ENCODE measurements around the gene SGMS2. TPM values are rescaled to one million over a fixed set of nuclear protein-coding genes. Genes with fewer than 3 reads are reported as not detected.

Gene SGMS2
- total and polyA plus RNA-seq, 9 of the 15 experiments (the other 6 are each of a cell fraction or from before 2014, with no cell fraction given), result 0.07 to 0.25 (median 0.11) TPM; not detected in 5

DNA sequence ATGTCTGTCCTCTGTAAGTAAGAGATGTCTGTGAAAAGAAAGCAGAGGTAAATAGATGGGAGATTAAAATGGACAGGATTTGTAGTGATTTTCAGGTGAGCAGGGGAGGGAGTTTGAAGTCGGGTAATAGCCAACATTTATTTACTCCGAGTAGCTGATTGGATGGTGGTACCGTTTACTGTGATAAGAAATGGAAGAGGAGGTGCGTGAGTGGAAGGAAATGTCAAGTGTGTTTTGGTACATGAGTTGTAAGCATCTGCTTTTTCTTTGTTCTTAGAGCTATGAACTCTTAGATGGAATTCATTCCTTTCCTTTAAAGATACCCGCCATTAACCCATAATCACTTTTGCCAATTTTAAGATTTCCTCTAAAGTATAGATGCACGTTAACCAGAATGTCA is 45.5 kb downstream of the SGMS2 start:
- ATAC-seq (no peak), FAIRE-seq (no peak), DNase-seq (ENCODE audit: extremely low read depth in 1 of 4, low spot score in 3 of 4) (no peak)
- H2AFZ ChIP-seq (ENCODE audit: low read depth, low read length), result no peak overlapping the region
- TF ChIP-seq ZSCAN32 (CRISPR knock-in tag; IDR thresholded peaks at IDR 0.05) (no peak), ZNF785 (CRISPR knock-in tag; IDR thresholded peaks at IDR 0.05) (no peak), SAFB (IDR thresholded peaks at IDR 0.05; ENCODE audit: borderline replicate concordance, low read depth, low read length) (no peak), PHF21A (IDR thresholded peaks at IDR 0.05; ENCODE audit: borderline replicate concordance, low read depth) (no peak), MTA2 (IDR thresholded peaks at IDR 0.05; ENCODE audit: low read depth) (no peak), CEBPB (tag; IDR thresholded peaks at IDR 0.05) (no peak), ETV5 (CRISPR knock-in tag; IDR thresholded peaks at IDR 0.05; ENCODE audit: low read depth) (no peak), POLR2B (IDR thresholded peaks at IDR 0.05; ENCODE audit: low read depth, partially characterized antibody) (no peak), ZSCAN29 (IDR thresholded peaks at IDR 0.05) (no peak), RBM34 (IDR thresholded peaks at IDR 0.05; ENCODE audit: borderline replicate concordance, insufficient read depth, low read length) (no peak)
- TF ChIP-seq, protein P1, sequence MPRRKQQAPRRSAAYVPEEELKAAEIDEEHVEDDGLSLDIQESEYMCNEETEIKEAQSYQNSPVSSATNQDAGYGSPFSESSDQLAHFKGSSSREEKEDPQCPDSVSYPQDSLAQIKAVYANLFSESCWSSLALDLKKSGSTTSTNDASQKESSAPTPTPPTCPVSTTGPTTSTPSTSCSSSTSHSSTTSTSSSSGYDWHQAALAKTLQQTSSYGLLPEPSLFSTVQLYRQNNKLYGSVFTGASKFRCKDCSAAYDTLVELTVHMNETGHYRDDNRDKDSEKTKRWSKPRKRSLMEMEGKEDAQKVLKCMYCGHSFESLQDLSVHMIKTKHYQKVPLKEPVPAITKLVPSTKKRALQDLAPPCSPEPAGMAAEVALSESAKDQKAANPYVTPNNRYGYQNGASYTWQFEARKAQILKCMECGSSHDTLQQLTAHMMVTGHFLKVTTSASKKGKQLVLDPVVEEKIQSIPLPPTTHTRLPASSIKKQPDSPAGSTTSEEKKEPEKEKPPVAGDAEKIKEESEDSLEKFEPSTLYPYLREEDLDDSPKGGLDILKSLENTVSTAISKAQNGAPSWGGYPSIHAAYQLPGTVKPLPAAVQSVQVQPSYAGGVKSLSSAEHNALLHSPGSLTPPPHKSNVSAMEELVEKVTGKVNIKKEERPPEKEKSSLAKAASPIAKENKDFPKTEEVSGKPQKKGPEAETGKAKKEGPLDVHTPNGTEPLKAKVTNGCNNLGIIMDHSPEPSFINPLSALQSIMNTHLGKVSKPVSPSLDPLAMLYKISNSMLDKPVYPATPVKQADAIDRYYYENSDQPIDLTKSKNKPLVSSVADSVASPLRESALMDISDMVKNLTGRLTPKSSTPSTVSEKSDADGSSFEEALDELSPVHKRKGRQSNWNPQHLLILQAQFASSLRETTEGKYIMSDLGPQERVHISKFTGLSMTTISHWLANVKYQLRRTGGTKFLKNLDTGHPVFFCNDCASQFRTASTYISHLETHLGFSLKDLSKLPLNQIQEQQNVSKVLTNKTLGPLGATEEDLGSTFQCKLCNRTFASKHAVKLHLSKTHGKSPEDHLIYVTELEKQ (CRISPR knock-in tag; IDR thresholded peaks at IDR 0.05), result no peak
- no peak overlapping the region for H3K9ac ChIP-seq (ENCODE audit: insufficient read depth in 1 of 2, low read depth in 2 of 2, low read length in 2 of 2)
- under 1% methylated on average over 6 of the region's 6 CpGs for WGBS (ENCODE audit: insufficient coverage, low coverage, missing lambda C conversion rate)
- no peaks in the 10 kb centered on the region for H3K4me1 ChIP-seq (replicated peaks in 1 of 2; ENCODE audit: control insufficient read depth in 2 of 2, insufficient read depth in 2 of 2, low read length in 2 of 2)
- CTCF ChIA-PET (ENCODE audit: low intra/inter-chr PET ratio), result no interaction called here
- intact Hi-C loops (cut with micrococcal nuclease) (no loop called here), in situ Hi-C loops (cut with MboI) (no loop called here)
- POLR2A ChIA-PET, result interaction anchor here (0.9 kb wide), 1 partner anchor 304 kb away, joined by 3 read pairs; no protein-coding TSS in a partner anchor
- no peaks in the 10 kb centered on the region for H3K36me3 ChIP-seq (ENCODE audit: control insufficient read depth, insufficient read depth, low read length)
- H3K9me1 ChIP-seq (ENCODE audit: control insufficient read depth, insufficient read depth, low read length), result no peaks in the 10 kb centered on the region
- H3K27me3 ChIP-seq (ENCODE audit: control insufficient read depth in 2 of 2, insufficient read depth in 2 of 2, low read length in 2 of 2), result no peaks in the 10 kb centered on the region; a peak in 1 of 5 replicates
- no peak overlapping the region for H3K4me2 ChIP-seq (ENCODE audit: insufficient read depth, low read length)
- H3K79me2 ChIP-seq (ENCODE audit: control insufficient read depth, insufficient read depth, low read length), result no peaks in the 10 kb centered on the region
- no peaks in the 10 kb centered on the region for H3K9me3 ChIP-seq (replicated peaks; ENCODE audit: control insufficient read depth, insufficient read depth, low read depth, low read length)
- H3K27ac ChIP-seq (ENCODE audit: extremely low read depth, low read depth, low read length), result no peak overlapping the region
- BruUV-seq (replicated peaks), result no TSS peak
- H3K4me3 ChIP-seq, result no peak overlapping the region
- no peaks in the 10 kb centered on the region for H4K20me1 ChIP-seq (replicated peaks; ENCODE audit: control insufficient read depth, insufficient read depth, low read length)
